22Rv1 (cell line): ENCODE data around the gene SLC22A25.

Experiments used
- ZFX ChIP-seq: fragments of 450-650 bp; IDR thresholded peaks from 2 replicates; pipeline ENCODE4 v1.6.1; 2017; ENCODE audit warnings: antibody characterized with exemption, borderline replicate concordance
- TF ChIP-seq, protein P1 (sequence below): fragments of 450-650 bp; IDR thresholded peaks from 2 replicates; pipeline ENCODE4 v1.5.1; 2017; ENCODE audit warnings: mild to moderate bottlenecking

DNA sequence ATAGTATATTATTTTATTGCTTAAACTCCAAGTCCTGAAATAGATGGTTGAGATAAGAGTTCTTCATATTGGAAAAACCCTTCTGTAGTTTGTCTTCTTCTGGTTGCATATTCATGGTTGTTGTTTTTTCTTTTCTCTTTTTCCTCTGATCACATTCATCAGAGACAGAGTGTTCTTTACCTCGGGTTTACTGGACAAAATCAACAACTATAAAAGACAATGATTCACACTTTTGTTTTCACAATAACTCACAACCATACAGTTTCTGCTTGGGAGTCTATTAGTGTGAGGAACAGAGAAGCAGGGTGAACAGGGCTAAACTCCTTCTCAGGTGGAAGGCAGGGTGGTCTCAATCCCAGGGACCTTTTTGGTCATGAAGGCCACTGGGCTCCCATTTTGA, 2.6 kb upstream of the SLC22A25 start:
- TF ChIP-seq, protein P1, sequence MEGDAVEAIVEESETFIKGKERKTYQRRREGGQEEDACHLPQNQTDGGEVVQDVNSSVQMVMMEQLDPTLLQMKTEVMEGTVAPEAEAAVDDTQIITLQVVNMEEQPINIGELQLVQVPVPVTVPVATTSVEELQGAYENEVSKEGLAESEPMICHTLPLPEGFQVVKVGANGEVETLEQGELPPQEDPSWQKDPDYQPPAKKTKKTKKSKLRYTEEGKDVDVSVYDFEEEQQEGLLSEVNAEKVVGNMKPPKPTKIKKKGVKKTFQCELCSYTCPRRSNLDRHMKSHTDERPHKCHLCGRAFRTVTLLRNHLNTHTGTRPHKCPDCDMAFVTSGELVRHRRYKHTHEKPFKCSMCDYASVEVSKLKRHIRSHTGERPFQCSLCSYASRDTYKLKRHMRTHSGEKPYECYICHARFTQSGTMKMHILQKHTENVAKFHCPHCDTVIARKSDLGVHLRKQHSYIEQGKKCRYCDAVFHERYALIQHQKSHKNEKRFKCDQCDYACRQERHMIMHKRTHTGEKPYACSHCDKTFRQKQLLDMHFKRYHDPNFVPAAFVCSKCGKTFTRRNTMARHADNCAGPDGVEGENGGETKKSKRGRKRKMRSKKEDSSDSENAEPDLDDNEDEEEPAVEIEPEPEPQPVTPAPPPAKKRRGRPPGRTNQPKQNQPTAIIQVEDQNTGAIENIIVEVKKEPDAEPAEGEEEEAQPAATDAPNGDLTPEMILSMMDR, result no peak
- TF ChIP-seq ZFX, result no peak
